SK-N-SH treated with all-trans-retinoic acid at 6 μM for 48 hours (cell line): Measurements from ENCODE around the gene M1AP.
A peak's percentile ranks its signal among the peaks of the same experiment; 100 is the strongest.

ENCODE experiments used
- ATAC-seq: fragments of 200-7000 bp; cut with Tn5 transposase; 3 replicates; pipeline ENCODE4 v1.9.1; 2020; ENCODE audit warnings: mild to moderate bottlenecking, moderate library complexity
- ARNTL ChIP-seq: fragments of 450-650 bp; formaldehyde crosslinking; IDR thresholded peaks from 2 replicates; pipeline ENCODE4 v1.5.0; 2020; ENCODE audit warnings: low read depth, mild to moderate bottlenecking, moderate library complexity, borderline replicate concordance
- BACH2 ChIP-seq: fragments of 250-450 bp; sonication (Bioruptor Pico); IDR thresholded peaks from 2 replicates; pipeline ENCODE4 v1.9.0; 2021; ENCODE audit warnings: mild to moderate bottlenecking, borderline replicate concordance
- CREB5 ChIP-seq: fragments of 250-450 bp; sonication (Bioruptor Pico); IDR thresholded peaks from 2 replicates; pipeline ENCODE4 v1.5.1; 2020; ENCODE audit warnings: low read depth, mild to moderate bottlenecking, moderate library complexity
- CSDC2 ChIP-seq: fragments of 250-450 bp; sonication (Bioruptor Pico); IDR thresholded peaks from 2 replicates; pipeline ENCODE4 v1.5.0; 2020; ENCODE audit warnings: mild to moderate bottlenecking, moderate library complexity
- CSRNP3 ChIP-seq: fragments of 250-450 bp; sonication (Bioruptor Pico); IDR thresholded peaks from 2 replicates; pipeline ENCODE4 v1.5.1; 2021; ENCODE audit warnings: mild to moderate bottlenecking, moderate library complexity
- ESRRG ChIP-seq: fragments of 250-450 bp; sonication (Bioruptor Pico); IDR thresholded peaks from 2 replicates; pipeline ENCODE4 v1.6.1; 2021; ENCODE audit warnings: mild to moderate bottlenecking
- ISL1 ChIP-seq: fragments of 250-450 bp; sonication (Bioruptor Pico); IDR thresholded peaks from 2 replicates; pipeline ENCODE4 v2.1.2; 2022; ENCODE audit warnings: mild to moderate bottlenecking, moderate library complexity
- OSR1 ChIP-seq: fragments of 250-450 bp; sonication (Bioruptor Pico); IDR thresholded peaks from 2 replicates; pipeline ENCODE4 v1.8.0; 2022; ENCODE audit warnings: moderate library complexity, mild to moderate bottlenecking, inconsistent platforms
- POU6F1 ChIP-seq: fragments of 250-450 bp; sonication (Bioruptor Pico); IDR thresholded peaks from 2 replicates; pipeline ENCODE4 v1.8.0; 2021; ENCODE audit warnings: low read depth, mild to moderate bottlenecking, moderate library complexity, borderline replicate concordance
- PPARA ChIP-seq: fragments of 250-450 bp; sonication (Bioruptor Pico); IDR thresholded peaks from 2 replicates; pipeline ENCODE4 v1.5.0; 2020; ENCODE audit warnings: mild to moderate bottlenecking, borderline replicate concordance
- RARB ChIP-seq: fragments of 250-450 bp; sonication (Bioruptor Pico); IDR thresholded peaks from 2 replicates; pipeline ENCODE4 v1.8.0; 2021; ENCODE audit warnings: mild to moderate bottlenecking, moderate library complexity
- SNAI2 ChIP-seq: fragments of 250-450 bp; sonication (Bioruptor Pico); IDR thresholded peaks from 2 replicates; pipeline ENCODE4 v1.5.0; 2020; ENCODE audit warnings: mild to moderate bottlenecking, moderate library complexity
- TCF4 ChIP-seq: fragments of 250-450 bp; sonication (Bioruptor Pico); IDR thresholded peaks from 2 replicates; pipeline ENCODE4 v1.8.0; 2021; ENCODE audit warnings: mild to moderate bottlenecking, moderate library complexity, borderline replicate concordance
- TOX ChIP-seq: fragments of 250-450 bp; sonication (Bioruptor Pico); IDR thresholded peaks from 2 replicates; pipeline ENCODE4 v1.8.0; 2021; ENCODE audit warnings: mild to moderate bottlenecking, moderate library complexity, borderline replicate concordance
- ZC3H10 ChIP-seq: fragments of 250-450 bp; sonication (Bioruptor Pico); IDR thresholded peaks from 2 replicates; pipeline ENCODE4 v1.5.1; 2021; ENCODE audit warnings: mild to moderate bottlenecking, moderate library complexity
- ZFP3 ChIP-seq: fragments of 250-450 bp; sonication (Bioruptor Pico); IDR thresholded peaks from 2 replicates; pipeline ENCODE4 v1.5.0; 2020; ENCODE audit warnings: mild to moderate bottlenecking, moderate library complexity
- ZFP30 ChIP-seq: fragments of 450-650 bp; formaldehyde crosslinking; IDR thresholded peaks from 2 replicates; pipeline ENCODE4 v1.5.0; 2022; ENCODE audit warnings: mild to moderate bottlenecking, moderate library complexity
- ZNF565 ChIP-seq: fragments of 450-650 bp; formaldehyde crosslinking; conservative IDR thresholded peaks from 2 replicates; pipeline ENCODE4 v1.5.0; 2020; ENCODE audit warnings: low read depth, mild to moderate bottlenecking, moderate library complexity
- ZNF70 ChIP-seq: fragments of 450-650 bp; formaldehyde crosslinking; IDR thresholded peaks from 2 replicates; pipeline ENCODE4 v1.5.0; 2020; ENCODE audit warnings: mild to moderate bottlenecking, moderate library complexity
- ZNF8 ChIP-seq: fragments of 450-650 bp; formaldehyde crosslinking; IDR thresholded peaks from 2 replicates; pipeline ENCODE4 v1.5.0; 2020; ENCODE audit warnings: mild to moderate bottlenecking, moderate library complexity
- TF ChIP-seq, protein P1 (sequence below): fragments of 250-450 bp; sonication (Bioruptor Pico); IDR thresholded peaks from 2 replicates; pipeline ENCODE4 v1.5.0; 2020; ENCODE audit warnings: mild to moderate bottlenecking, moderate library complexity

The M1AP gene

DNA sequence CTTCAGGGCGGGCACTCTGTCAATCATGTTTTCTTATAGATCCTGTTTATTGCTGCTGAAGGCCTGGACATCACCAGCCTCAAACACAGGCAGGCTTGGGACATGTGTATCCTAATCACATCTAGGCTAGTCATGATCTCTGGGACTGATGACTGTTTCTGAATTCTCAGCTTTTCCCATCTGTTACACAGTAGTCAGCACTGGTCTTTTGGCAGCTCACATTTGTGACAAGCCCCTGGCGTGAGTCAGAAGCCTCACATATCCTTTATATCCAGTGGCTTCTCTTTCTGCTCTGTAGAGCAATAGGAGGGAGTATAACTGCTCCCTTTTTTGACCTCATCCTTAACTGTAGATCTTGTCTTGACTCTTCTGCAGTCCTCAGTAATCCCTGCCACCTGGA lies 10.4 kb upstream of the M1AP start:
- TF ChIP-seq PPARA (CRISPR knock-in tag) (no peak), ZNF70 (CRISPR knock-in tag) (no peak), RARB (CRISPR knock-in tag) (no peak), BACH2 (no peak), TOX (no peak), ESRRG (CRISPR knock-in tag) (no peak), ISL1 (CRISPR knock-in tag) (no peak), ZNF565 (no peak), ZFP3 (no peak)
- no peak for ATAC-seq

GRCh38 chr2:74655579-74655978 lies 7.4 kb upstream of the M1AP start:
- no peak for ATAC-seq
- TF ChIP-seq ZC3H10 (CRISPR knock-in tag) (no peak), ZFP30 (no peak)
- TF ChIP-seq, protein P1, sequence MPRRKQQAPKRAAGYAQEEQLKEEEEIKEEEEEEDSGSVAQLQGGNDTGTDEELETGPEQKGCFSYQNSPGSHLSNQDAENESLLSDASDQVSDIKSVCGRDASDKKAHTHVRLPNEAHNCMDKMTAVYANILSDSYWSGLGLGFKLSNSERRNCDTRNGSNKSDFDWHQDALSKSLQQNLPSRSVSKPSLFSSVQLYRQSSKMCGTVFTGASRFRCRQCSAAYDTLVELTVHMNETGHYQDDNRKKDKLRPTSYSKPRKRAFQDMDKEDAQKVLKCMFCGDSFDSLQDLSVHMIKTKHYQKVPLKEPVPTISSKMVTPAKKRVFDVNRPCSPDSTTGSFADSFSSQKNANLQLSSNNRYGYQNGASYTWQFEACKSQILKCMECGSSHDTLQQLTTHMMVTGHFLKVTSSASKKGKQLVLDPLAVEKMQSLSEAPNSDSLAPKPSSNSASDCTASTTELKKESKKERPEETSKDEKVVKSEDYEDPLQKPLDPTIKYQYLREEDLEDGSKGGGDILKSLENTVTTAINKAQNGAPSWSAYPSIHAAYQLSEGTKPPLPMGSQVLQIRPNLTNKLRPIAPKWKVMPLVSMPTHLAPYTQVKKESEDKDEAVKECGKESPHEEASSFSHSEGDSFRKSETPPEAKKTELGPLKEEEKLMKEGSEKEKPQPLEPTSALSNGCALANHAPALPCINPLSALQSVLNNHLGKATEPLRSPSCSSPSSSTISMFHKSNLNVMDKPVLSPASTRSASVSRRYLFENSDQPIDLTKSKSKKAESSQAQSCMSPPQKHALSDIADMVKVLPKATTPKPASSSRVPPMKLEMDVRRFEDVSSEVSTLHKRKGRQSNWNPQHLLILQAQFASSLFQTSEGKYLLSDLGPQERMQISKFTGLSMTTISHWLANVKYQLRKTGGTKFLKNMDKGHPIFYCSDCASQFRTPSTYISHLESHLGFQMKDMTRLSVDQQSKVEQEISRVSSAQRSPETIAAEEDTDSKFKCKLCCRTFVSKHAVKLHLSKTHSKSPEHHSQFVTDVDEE (CRISPR knock-in tag) = no peak

GRCh38 chr2:74653985-74654882 lies 6.1 kb upstream of the M1AP start, which contains the start of gene SEMA4F:
TSS of gene SEMA4F (plus strand) at chr2:74654247. CDS start at chr2:74654377, 130 bp downstream.
- TF ChIP-seq ZNF565 (no peak), RARB (CRISPR knock-in tag) (no peak), ZC3H10 (CRISPR knock-in tag) (no peak), SNAI2 (CRISPR knock-in tag) (no peak), TCF4 (CRISPR knock-in tag) (no peak), PPARA (CRISPR knock-in tag) (no peak), ARNTL (CRISPR knock-in tag) (no peak), ZFP30 (no peak), POU6F1 (no peak), TOX (no peak), OSR1 (CRISPR knock-in tag) (no peak), ISL1 (CRISPR knock-in tag) (no peak), CREB5 (CRISPR knock-in tag) (no peak), ESRRG (CRISPR knock-in tag) (no peak), ZNF8 (no peak), CSDC2 (CRISPR knock-in tag) (no peak)
- TF ChIP-seq, protein P1 (CRISPR knock-in tag) = no peak
- peak; percentile 100 for ATAC-seq

GRCh38 chr2:74653589-74653984 lies 5.5 kb upstream of the M1AP start:
- TF ChIP-seq ESRRG (CRISPR knock-in tag) (no peak), ZFP30 (no peak), TCF4 (CRISPR knock-in tag) (no peak), ZFP3 (no peak), PPARA (CRISPR knock-in tag) (no peak), CSRNP3 (CRISPR knock-in tag) (no peak), ZNF565 (no peak), BACH2 (no peak), RARB (CRISPR knock-in tag) (no peak)
- ATAC-seq = peak; percentile 46
